HG03060 (cell line): ENCODE data around the gene P2RY13.

Experiments
- ATAC-seq: cut with Tn5 transposase; IDR thresholded peaks from one replicate; pipeline ENCODE4 v1.9.1; 2021; ENCODE audit warnings: low read depth, moderate number of reproducible peaks; ENCODE audit not compliant: unreplicated experiment

Gene P2RY13

DNA sequence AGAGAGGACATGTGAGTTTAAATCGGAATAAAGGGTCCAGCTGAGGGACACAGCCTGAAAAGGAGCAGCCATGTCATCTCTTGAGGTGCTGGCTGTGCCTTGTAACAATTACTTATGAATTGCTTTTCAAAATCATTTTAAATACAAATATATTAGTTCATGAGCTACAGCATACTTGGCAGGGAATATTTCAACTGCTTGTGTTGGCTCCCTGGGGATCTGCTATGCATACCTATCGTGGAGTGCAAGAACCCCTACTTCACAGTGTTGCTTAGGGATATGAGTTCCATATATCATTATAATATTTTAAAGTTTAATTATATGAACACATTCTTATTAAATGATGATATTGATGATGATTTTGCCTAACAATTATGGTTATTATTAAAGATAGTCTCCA, 31.9 kb downstream of the P2RY13 start:
- no peak for ATAC-seq

DNA sequence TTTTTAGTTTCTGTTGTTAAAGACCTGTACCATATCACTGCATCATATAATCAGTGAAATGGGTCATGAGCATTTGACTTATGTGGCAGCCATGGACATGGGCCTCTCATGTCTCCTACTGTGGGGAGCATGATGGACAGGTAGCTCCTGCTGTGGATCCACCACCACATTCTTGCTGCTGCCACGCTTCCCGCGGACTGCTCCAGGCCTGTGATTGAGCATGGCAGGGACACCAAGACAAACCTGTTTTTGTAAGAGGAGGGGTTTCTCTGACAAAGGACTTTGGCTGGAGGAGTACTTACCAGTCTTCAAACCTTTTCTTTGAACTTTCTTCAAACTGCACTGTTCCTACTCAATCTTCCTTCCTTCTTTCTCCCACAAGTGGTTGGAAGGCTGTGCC, 33.1 kb downstream of the P2RY13 start:
- no peak for ATAC-seq

DNA sequence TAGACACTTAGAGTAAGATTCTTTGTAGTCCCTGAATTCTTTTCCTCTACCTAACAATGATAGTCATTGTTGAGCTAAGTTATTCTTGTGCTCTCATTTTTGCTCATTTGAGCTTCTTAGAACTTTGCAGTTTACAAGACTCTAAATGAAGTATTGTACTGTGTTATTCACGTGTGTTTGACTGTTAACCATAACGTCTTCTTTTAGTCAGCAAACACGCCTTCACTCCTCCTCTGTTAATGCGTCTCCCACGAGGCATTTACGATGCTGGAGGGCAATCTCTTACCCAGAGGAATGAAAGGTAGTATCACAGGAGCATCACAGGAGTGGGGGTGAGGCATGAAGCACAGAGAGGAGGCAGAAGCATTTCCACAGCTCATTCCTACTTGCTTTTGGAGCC, 36.2 kb downstream of the P2RY13 start:
- no peak for ATAC-seq

DNA sequence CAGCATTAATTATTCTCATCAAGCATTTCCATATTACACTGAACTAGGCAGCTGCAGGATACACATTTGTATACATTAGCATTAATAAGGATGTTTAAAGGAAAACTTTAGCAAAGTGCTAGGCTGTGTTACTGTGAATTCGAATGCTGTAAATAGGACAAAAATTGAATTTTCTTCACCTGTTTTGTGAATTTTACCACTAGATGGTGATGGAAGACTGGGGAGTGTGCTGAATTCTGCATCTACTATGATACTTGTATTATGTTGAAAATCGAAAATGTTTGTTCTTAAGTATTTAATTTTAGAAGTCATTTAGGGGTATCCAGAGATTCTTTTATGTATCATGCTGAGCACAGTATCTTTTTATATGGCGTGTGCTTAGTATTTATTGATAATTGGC, 38.7 kb downstream of the P2RY13 start:
- no peak for ATAC-seq

DNA sequence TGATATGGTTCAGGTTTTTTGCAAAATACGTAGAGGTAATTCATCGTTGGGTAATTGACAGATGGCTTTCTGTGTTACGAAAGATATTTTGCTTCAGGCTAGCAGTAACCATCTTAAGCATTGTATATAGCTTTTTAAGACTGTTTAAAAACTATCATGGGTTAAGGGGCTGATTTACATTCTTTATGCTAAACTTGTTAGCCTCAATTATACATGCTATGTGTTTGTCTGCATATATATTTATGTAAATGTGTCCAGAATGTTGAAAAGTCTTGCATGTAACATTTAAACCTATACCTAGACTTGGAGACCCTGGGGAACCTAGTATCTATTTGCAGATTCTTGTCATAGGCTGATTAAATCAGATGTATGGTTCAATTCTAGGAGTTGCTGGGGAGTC, 39.9 kb downstream of the P2RY13 start:
- ATAC-seq: no peak

DNA sequence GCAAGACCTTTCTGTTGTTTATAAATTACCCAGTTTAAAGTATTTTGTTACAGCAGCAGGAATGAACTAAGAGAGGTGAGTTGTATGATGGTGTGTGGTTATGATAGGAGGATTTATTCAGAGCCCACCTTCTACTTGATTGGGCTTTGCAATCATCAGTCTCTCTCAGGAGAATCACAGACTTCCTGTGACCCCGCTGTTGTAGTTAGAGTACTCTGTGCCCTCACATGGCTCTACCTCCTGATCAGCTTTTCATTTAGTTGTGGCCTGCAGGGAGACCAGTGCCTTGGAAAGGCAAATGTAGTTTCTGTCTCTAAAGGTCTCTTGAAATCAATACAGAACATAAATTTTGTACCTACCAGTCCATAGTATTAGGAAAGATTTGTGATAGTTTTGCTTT, 43.4 kb downstream of the P2RY13 start:
- no peak for ATAC-seq

DNA sequence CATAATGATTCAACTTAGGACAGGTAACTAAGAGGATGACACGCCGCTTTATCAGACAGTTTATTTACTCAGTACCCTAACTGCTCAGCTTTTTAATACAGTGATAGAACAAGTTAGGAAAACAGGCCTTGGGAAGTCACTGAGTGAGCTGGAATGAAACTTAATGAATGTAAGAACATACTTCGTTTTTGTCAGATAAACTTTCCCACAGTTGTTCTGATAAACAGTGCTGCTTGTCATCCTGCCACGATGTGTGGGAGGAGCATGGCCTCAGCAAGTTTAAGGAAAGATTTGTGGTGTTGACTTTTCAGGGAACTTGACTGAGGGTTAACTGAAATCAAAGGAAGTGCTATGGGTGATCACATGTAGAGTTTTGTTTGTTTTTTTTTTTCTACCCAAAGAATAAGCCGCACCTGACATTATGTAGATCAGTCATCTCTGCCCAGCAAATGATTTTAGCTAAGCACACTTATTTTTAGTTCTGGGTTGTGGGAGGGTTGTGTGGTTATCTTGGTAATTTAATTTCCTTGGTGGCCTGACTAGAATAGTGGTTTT, 45.4 kb downstream of the P2RY13 start:
- ATAC-seq: no peak

DNA sequence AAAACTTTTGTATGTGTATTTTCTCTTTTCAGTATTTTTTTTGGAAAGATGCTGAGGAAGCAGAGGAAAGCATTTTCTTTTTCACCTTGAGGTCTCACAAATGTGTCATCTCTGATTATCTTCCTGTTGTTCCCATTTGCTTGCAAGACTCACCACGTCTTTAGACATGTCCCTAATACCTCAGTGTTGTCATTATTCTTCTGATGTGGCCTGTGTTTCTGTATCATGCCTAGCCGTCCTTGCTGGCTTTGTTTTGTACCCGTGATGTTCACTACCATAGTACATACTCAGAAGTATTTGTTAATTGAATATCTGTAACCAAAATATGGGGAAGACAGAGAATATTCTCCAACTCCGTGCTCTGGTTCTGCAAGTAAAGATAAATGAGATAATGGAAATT, 46.0 kb downstream of the P2RY13 start:
- no peak for ATAC-seq

DNA sequence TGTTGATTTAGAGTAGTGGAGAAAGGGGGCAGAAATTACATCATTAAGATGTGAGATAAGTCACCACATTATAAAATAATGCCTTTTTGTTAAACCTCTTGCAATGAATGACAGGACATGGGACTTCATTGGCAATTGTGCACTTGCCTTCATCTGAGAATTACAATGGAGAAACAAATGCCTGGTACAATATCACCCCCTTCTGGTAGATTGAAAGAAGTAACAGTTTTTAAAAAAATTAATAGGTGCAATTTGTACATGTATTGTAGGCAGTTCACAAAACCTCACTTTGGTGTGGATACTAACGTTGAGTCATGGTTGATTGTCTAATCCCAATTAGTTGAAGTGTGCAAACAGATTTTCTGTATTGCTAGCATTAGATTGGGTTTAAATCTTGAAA, 46.4 kb downstream of the P2RY13 start:
- ATAC-seq: no peak

DNA sequence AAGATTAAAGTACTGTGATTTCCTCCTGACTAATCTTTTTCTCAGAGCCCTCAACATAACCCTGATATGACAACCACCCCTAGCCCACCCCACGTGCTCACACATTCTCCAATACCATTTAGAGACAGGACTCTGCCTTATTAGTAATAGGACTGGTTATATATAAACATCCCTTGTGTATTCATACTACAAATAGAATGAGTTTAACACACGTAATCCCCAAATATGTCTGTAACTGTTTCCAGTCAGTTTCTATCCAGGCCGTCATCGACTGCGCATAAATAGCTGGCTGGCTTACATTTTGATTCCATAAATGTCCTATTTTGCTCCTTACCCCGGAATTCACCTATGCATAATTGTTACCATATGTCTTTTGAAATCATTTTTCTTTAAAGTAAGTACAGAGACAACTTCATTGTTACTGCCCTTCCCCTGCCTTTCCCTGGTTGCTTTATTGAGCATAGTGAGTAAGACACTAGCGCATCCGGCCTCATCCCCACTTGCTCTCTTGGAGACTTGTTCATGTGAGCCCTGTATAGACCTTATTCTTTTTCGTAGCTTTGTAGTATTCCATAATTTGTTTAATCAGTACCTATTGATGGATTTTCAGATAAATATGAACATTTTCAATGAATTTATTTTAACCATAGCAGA, 47.6 kb downstream of the P2RY13 start:
- no peak for ATAC-seq

DNA sequence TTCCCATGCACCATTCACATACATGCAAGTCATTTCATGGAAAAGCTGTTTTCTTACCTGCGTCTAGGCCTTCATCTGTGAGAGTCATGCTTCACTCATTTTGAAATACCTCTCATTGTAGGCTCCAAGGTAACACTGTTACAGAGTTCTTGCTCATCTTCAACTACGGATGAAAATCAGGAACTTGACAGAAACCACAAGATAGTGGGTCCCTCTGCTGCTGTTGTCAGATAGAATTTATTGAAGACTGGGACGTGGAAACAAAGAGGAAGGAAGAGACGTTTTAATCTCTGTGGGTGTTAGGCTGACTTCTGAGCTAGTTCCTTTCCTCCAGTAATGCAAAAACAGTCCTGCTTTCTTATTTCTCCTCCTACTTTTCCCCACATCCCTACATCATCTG, 51.1 kb downstream of the P2RY13 start, which contains the start of gene P2RY14:
Gene P2RY14, minus strand, starts transcription at position 313 of the 400 bp plus-strand sequence. CDS start 64,226 bp downstream, outside the sequence.
- ATAC-seq: no peak

DNA sequence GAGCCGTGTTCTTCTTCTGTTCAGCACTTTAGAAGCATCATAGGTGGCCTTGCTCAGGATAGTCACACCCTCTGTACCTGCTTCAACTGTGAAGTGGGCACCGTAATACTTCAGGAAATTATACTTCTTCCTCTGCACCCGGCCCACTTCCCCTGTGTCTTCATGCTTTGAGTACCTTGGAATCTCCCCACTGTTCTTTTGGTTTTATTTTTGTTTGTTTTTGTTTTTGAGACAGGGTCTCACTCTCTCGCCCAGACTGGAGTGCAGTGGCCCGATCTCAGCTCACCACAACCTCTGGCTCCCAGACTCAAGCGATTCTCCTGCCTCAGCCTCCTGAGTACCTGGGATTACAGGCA, 52.7 kb downstream of the P2RY13 start:
- ATAC-seq: no peak
